HepG2 (cell line): ENCODE results near the gene GAL3ST1. TPM values are rescaled to one million over a fixed set of nuclear protein-coding genes. Genes with fewer than 3 reads are reported as not detected.

ENCODE experiments used
- ATAC-seq: fragments of 200-7000 bp; cut with Tn5 transposase; 3 replicates; pipeline ENCODE4 v1.9.1; 2020; ENCODE audit warnings: mild to moderate bottlenecking, moderate library complexity
- BruUV-seq: library from RNA; stranded (reverse); fragments of 400-500 nt; replicated peaks from 2 replicates; lab custom pipeline; 2021; lab: Mats Ljungman, UMichigan
- CTCF ChIA-PET: fragments of 300-600 bp; formaldehyde crosslinking; extraction: SDS; loops from one replicate; lab custom pipeline; 2021; ENCODE audit warnings: low total read pairs, inconsistent platforms, low intra/inter-chr PET ratio; lab: Yijun Ruan, JAX
- POLR2A ChIA-PET: fragments of 350-600 bp; sonication (Branson Sonifier 250); formaldehyde crosslinking; loops from one replicate; lab custom pipeline; 2020; ENCODE audit warnings: antibody characterized with exemption, inconsistent platforms; lab: Yijun Ruan, JAX
- DNase-seq: peaks from one replicate; pipeline ENCODE4 v3.0.0-alpha.2; 2015; ENCODE audit warnings: low spot score
- FAIRE-seq: peaks from 3 replicates; lab custom pipeline; 2011; peaks lifted over from hg19 to GRCh38; lab: Jason Lieb, UNC
- H2AFZ ChIP-seq: one replicate; pipeline ENCODE4 v1.6.1; 2011; ENCODE audit warnings: low read length, inconsistent platforms
- H3K27ac ChIP-seq: fragments of 300-600 bp; 3 replicates; pipeline ENCODE4 v1.8.0; 2011; ENCODE audit warnings: mixed run types, mild to moderate bottlenecking, mixed read lengths, low read length, inconsistent platforms; ENCODE audit not compliant: insufficient read depth; ENCODE audit errors: extremely low read length
- H3K27me3 ChIP-seq, 2 experiments: fragments of 200-600 bp in 1 of 2; 2 replicates in 1 of 2; 3 replicates in 1 of 2; pipeline versions ENCODE4 v1.6.0 to v1.8.0; 2011; ENCODE audit warnings: low read length in 2 of 2, mild to moderate bottlenecking in 2 of 2, moderate library complexity in 2 of 2, inconsistent platforms in 1 of 2; ENCODE audit not compliant: insufficient read depth in 2 of 2, control insufficient read depth in 1 of 2
- H3K36me3 ChIP-seq, 2 experiments: fragments of 200-600 bp in 1 of 2; replicated peaks in 1 of 2; 2 replicates in 1 of 2; 3 replicates in 1 of 2; pipeline versions ENCODE4 v1.5.1 to v1.8.0; 2011; ENCODE audit warnings: low read length in 2 of 2, inconsistent platforms in 1 of 2; ENCODE audit not compliant: insufficient read depth in 2 of 2, control insufficient read depth in 1 of 2
- H3K4me1 ChIP-seq: 2 replicates; pipeline ENCODE4 v1.5.1; 2012; ENCODE audit warnings: low read length, inconsistent platforms; ENCODE audit not compliant: insufficient read depth
- H3K4me2 ChIP-seq: 2 replicates; pipeline ENCODE4 v1.6.0; 2011; ENCODE audit warnings: low read depth, low read length, inconsistent platforms
- H3K4me3 ChIP-seq, 3 experiments: fragments of 200-600 bp in 1 of 3; sonication (generic), shearing (Covaris generic) in 1 of 3; replicated peaks in 1 of 3; 2 replicates each; pipeline ENCODE4 v1.5.1; 2011 to 2016; ENCODE audit warnings: low read length in 3 of 3, inconsistent platforms in 2 of 3, low read depth in 2 of 3, mild to moderate bottlenecking in 2 of 3, control low read depth in 1 of 3, mixed read lengths in 1 of 3; ENCODE audit not compliant: insufficient read depth in 1 of 3
- H3K79me2 ChIP-seq: one replicate; pipeline ENCODE4 v1.6.1; 2011; ENCODE audit warnings: low read length, inconsistent platforms; ENCODE audit not compliant: insufficient read depth
- H3K9ac ChIP-seq: 2 replicates; pipeline ENCODE4 v1.6.0; 2011; ENCODE audit warnings: mild to moderate bottlenecking, low read depth, low read length, inconsistent platforms; ENCODE audit not compliant: insufficient read depth
- H3K9me3 ChIP-seq: 2 replicates; pipeline ENCODE4 v1.5.1; 2012; ENCODE audit warnings: mild to moderate bottlenecking, low read length
- H4K20me1 ChIP-seq: 2 replicates; pipeline ENCODE4 v1.6.0; 2011; ENCODE audit warnings: inconsistent platforms, mild to moderate bottlenecking, low read length, moderate library complexity; ENCODE audit not compliant: insufficient read depth
- CCAR2 ChIP-seq: fragments of 200-400 bp; formaldehyde crosslinking; optimal IDR thresholded peaks from 2 replicates; pipeline ENCODE3; 2018; ENCODE audit warnings: low read depth, mild to moderate bottlenecking, low read length, moderate library complexity
- FOXK2 ChIP-seq: fragments of 450-650 bp; IDR thresholded peaks from 2 replicates; pipeline ENCODE4 v1.6.1; 2016
- FOXO4 ChIP-seq: sonication (generic); formaldehyde crosslinking; conservative IDR thresholded peaks from 2 replicates; pipeline ENCODE4 v1.8.1; 2023; ENCODE audit warnings: missing genetic modification reagents
- NAIF1 ChIP-seq: sonication (generic); formaldehyde crosslinking; IDR thresholded peaks from 2 replicates; pipeline ENCODE4 v1.5.0; 2020; ENCODE audit warnings: mild to moderate bottlenecking, missing genetic modification reagents, borderline replicate concordance
- NFE2L2 ChIP-seq: fragments of 150-350 bp; IDR thresholded peaks from 2 replicates; pipeline ENCODE4 v1.6.1; 2014; ENCODE audit warnings: low read length
- NR2F1 ChIP-seq, 2 experiments: fragments of 450-650 bp in 1 of 2; formaldehyde crosslinking in 1 of 2; IDR thresholded peaks; 2 replicates each; pipeline versions ENCODE4 v1.5.0 to v1.6.1; 2016 to 2020; ENCODE audit warnings: mild to moderate bottlenecking in 1 of 2, missing compliant biosample characterization in 1 of 2, missing genetic modification reagents in 1 of 2, moderate library complexity in 1 of 2
- PATZ1 ChIP-seq: sonication (generic); formaldehyde crosslinking; IDR thresholded peaks from 2 replicates; pipeline ENCODE4 v1.4.0; 2020; ENCODE audit warnings: missing genetic modification reagents
- PHF20 ChIP-seq: sonication (generic); formaldehyde crosslinking; IDR thresholded peaks from 2 replicates; pipeline ENCODE4 v1.5.0; 2020; ENCODE audit warnings: mild to moderate bottlenecking, missing genetic modification reagents
- RBFOX2 ChIP-seq: fragments of 200-400 bp; formaldehyde crosslinking; IDR thresholded peaks from 2 replicates; pipeline ENCODE4 v1.6.1; 2017; ENCODE audit warnings: low read depth, mild to moderate bottlenecking, low read length
- RNF2 ChIP-seq: fragments of 450-650 bp; conservative IDR thresholded peaks from 2 replicates; pipeline ENCODE4 v1.6.1; 2016; ENCODE audit warnings: low read depth
- TIGD3 ChIP-seq: sonication (generic); formaldehyde crosslinking; IDR thresholded peaks from 2 replicates; pipeline ENCODE4 v1.5.1; 2020; ENCODE audit warnings: mild to moderate bottlenecking, missing genetic modification reagents, borderline replicate concordance
- ZNF12 ChIP-seq: sonication (generic); formaldehyde crosslinking; IDR thresholded peaks from 2 replicates; pipeline ENCODE4 v1.5.0; 2020; ENCODE audit warnings: missing genetic modification reagents
- ZNF558 ChIP-seq: sonication (generic); formaldehyde crosslinking; IDR thresholded peaks from 2 replicates; pipeline ENCODE4 v1.9.0; 2022; ENCODE audit warnings: mild to moderate bottlenecking, missing genetic modification reagents, borderline replicate concordance
- ZNF570 ChIP-seq: sonication (generic); formaldehyde crosslinking; IDR thresholded peaks from 2 replicates; pipeline ENCODE4 v1.4.0; 2020; ENCODE audit warnings: mild to moderate bottlenecking, missing genetic modification reagents, borderline replicate concordance
- ZNF672 ChIP-seq: sonication (generic); formaldehyde crosslinking; IDR thresholded peaks from 2 replicates; pipeline ENCODE4 v1.8.1; 2022; ENCODE audit warnings: missing genetic modification reagents
- WGBS: methylation state at CpG from one replicate; pipeline ENCODE4 v1.1.6; 2017; ENCODE audit warnings: low lambda C conversion rate; 5-methylcytosine and 5-hydroxymethylcytosine counted together
- in situ Hi-C: cut with HindIII; loops from 2 replicates; pipeline ENCODE4 v1.10.0; 2017; ENCODE audit warnings: low pct_unique_long_range_greater_than_20kb; ENCODE audit not compliant: extremely low pct_ligation_motif_present
- intact Hi-C: fragments of 100-400 bp; cut with micrococcal nuclease; formaldehyde crosslinking; loops from one replicate; pipeline ENCODE4 v1.10.0; 2022; ENCODE audit not compliant: unreplicated experiment
- polyA plus RNA-seq, 8 experiments: library from polyadenylated mRNA; depleted of rRNA in 3 of 8; stranded (reverse) in 7 of 8; unstranded in 1 of 8; fragments of >200 nt; fragmentation: Illumina TruSeq in 4 of 8; extraction: Trizol in 4 of 8; gene quantifications; 2 replicates each; pipeline versions ENCODE4 v1.2.1 to v1.2.3, GENCODE V29; 2011 to 2016; ENCODE audit warnings: low read depth in 4 of 8, missing spikeins in 1 of 8, mixed read lengths in 1 of 8; ENCODE audit not compliant: insufficient read depth in 1 of 8
- total RNA-seq, 5 experiments: library from RNA; depleted of rRNA; stranded (reverse); fragments of >200 nt; fragmentation: Illumina TruSeq; extraction: Trizol; gene quantifications; 2 replicates each; pipeline ENCODE4 v1.2.3, GENCODE V29; 2016; ENCODE audit warnings: low read depth in 1 of 5

The GAL3ST1 gene
- total and polyA plus RNA-seq, 2 of the 13 experiments (the other 11 are each of a cell fraction or from before 2014, with no cell fraction given), result 4.4 to 14.7 TPM

- CTCF ChIA-PET, result no interaction called here
- H4K20me1 ChIP-seq, result no peaks in the 10 kb centered on the region
- in situ Hi-C loops (no loop called here), intact Hi-C loops (no loop called here)
- H3K9me3 ChIP-seq, result no peaks in the 10 kb centered on the region
- POLR2A ChIA-PET, result no interaction called here
- no peak overlapping the region for H3K9ac ChIP-seq
- FAIRE-seq, result no peak
- WGBS, result 98% methylated on average over 5 of the region's 6 CpGs
- H3K4me2 ChIP-seq, result no peak overlapping the region
- H3K4me3 ChIP-seq, result no peak overlapping the region
- no peak for ATAC-seq
- TF ChIP-seq NFE2L2 (no peak), RBFOX2 (0 out of 2 replicates have a peak, but pooled peaks have one; percentile 8), ZNF672 (no peak)
- H3K27ac ChIP-seq, result no peak overlapping the region
- H2AFZ ChIP-seq, result no peak overlapping the region
- no peaks in the 10 kb centered on the region for H3K4me1 ChIP-seq
- no peaks in the 10 kb centered on the region for H3K27me3 ChIP-seq
- no peaks in the 10 kb centered on the region for H3K79me2 ChIP-seq
- H3K36me3 ChIP-seq, result peaks cover 59 to 94% of the 10 kb centered on the region in 2 experiments
- no peak for DNase-seq
- no TSS peak for BruUV-seq
Observed at GRCh38 chr22:30582051-30582450, 7.6 kb upstream of the GAL3ST1 start.

GRCh38 chr22:30580896-30581295 is 6.4 kb upstream of the GAL3ST1 start:
- no peaks in the 10 kb centered on the region for H3K4me1 ChIP-seq
- TF ChIP-seq FOXO4 (CRISPR knock-in tag), result no peak
- TF ChIP-seq FOXK2, result no peak
- TF ChIP-seq CCAR2, result no peak
- no peak for TF ChIP-seq ZNF570 (CRISPR knock-in tag)
- TF ChIP-seq TIGD3 (CRISPR knock-in tag), result no peak
- no peak for TF ChIP-seq NR2F1 (CRISPR knock-in tag; IDR thresholded peaks at IDR 0.05)
- no peak for TF ChIP-seq ZNF12 (CRISPR knock-in tag)
- TF ChIP-seq PHF20 (CRISPR knock-in tag), result no peak
- TF ChIP-seq NAIF1 (CRISPR knock-in tag), result no peak
- no peak for TF ChIP-seq PATZ1 (CRISPR knock-in tag)
- no peak for TF ChIP-seq ZNF558
- TF ChIP-seq RNF2, result no peak
- TF ChIP-seq, all 625 proteins: peak for 0
- no peak overlapping the region for H3K9ac ChIP-seq
- H3K9me3 ChIP-seq, result no peaks in the 10 kb centered on the region
- no TSS peak for BruUV-seq
- no peak overlapping the region for H3K4me2 ChIP-seq
- H4K20me1 ChIP-seq, result no peaks in the 10 kb centered on the region
- ATAC-seq, result no peak
- ChIA-PET POLR2A (interaction anchor here (0.6 kb wide), 1 partner anchor 12 kb away, joined by 5 read pairs; no protein-coding TSS in a partner anchor), CTCF (no interaction called here)
- 94% methylated on average over 6 of the region's 6 CpGs for WGBS
- H3K27ac ChIP-seq, result no peak overlapping the region
- in situ Hi-C loops, result no loop called here
- intact Hi-C loops, result no loop called here
- no peaks in the 10 kb centered on the region for H3K79me2 ChIP-seq
- no peak for FAIRE-seq
- H3K27me3 ChIP-seq, result no peaks in the 10 kb centered on the region
- H3K4me3 ChIP-seq, result no peak overlapping the region
- no peak for DNase-seq
- H2AFZ ChIP-seq, result no peak overlapping the region
- peaks cover 53 to 94% of the 10 kb centered on the region in 2 experiments for H3K36me3 ChIP-seq
